SK-N-SH (cell line): ENCODE data around the gene ESRP2. TPM values are rescaled to one million over a fixed set of nuclear protein-coding genes. Genes with fewer than 3 reads are reported as not detected.
A peak's percentile ranks its signal among the peaks of the same experiment; 100 is the strongest.

Experiments
- CTCF ChIA-PET: fragments of 300-600, 350-600 bp; formaldehyde crosslinking; extraction: SDS; loops from one replicate; lab custom pipeline; 2021; lab: Yijun Ruan, JAX
- POLR2A ChIA-PET: fragments of 350-600 bp; sonication (Branson Sonifier 250); formaldehyde crosslinking; extraction: SDS; loops from one replicate; lab custom pipeline; 2020; ENCODE audit warnings: antibody characterized with exemption, inconsistent platforms; lab: Yijun Ruan, JAX
- DNase-seq: peaks from one replicate; pipeline ENCODE4 v3.0.0; 2012
- H2AFZ ChIP-seq: fragments of 200-600 bp; sonication (generic); 2 replicates; pipeline ENCODE4 v1.8.1; 2016; ENCODE audit warnings: antibody characterized with exemption, mild to moderate bottlenecking, low read depth
- H3F3A ChIP-seq: fragments of 200-600 bp; sonication (generic); replicated peaks from 2 replicates; pipeline ENCODE3; 2016; ENCODE audit warnings: antibody characterized with exemption, mild to moderate bottlenecking; ENCODE audit not compliant: insufficient read depth
- H3K27ac ChIP-seq, 2 experiments: fragments of 200-500 bp in 1 of 2; fragments of 200-600 bp in 1 of 2; sonication (Bioruptor generic) in 1 of 2; sonication (generic), shearing (Covaris generic) in 1 of 2; 2 replicates each; pipeline versions ENCODE4 v1.5.1 to v1.6.1; 2014 to 2016; ENCODE audit warnings: low read depth in 2 of 2, inconsistent platforms in 1 of 2, low read length in 1 of 2, mild to moderate bottlenecking in 1 of 2, mixed read lengths in 1 of 2
- H3K27me3 ChIP-seq: fragments of 200-600 bp; sonication (generic), shearing (Covaris generic); 2 replicates; pipeline ENCODE4 v1.6.1; 2016; ENCODE audit warnings: mixed run types; ENCODE audit not compliant: insufficient read depth
- H3K36me3 ChIP-seq, 2 experiments: fragments of 200-500 bp in 1 of 2; fragments of 200-600 bp in 1 of 2; sonication (Bioruptor generic) in 1 of 2; sonication (generic) in 1 of 2; replicated peaks in 1 of 2; 2 replicates each; pipeline versions ENCODE3 to v1.5.1; 2014 to 2016; ENCODE audit warnings: low read length in 1 of 2, mild to moderate bottlenecking in 1 of 2; ENCODE audit not compliant: insufficient read depth in 2 of 2, control insufficient read depth in 1 of 2
- H3K4me1 ChIP-seq, 2 experiments: fragments of 200-500 bp in 1 of 2; fragments of 200-600 bp in 1 of 2; sonication (Bioruptor generic) in 1 of 2; sonication (generic), shearing (Covaris generic) in 1 of 2; 2 replicates each; pipeline versions ENCODE4 v1.5.1 to v1.6.1; 2014 to 2016; ENCODE audit warnings: low read depth in 1 of 2, low read length in 1 of 2, mixed run types in 1 of 2; ENCODE audit not compliant: insufficient read depth in 2 of 2, control insufficient read depth in 1 of 2
- H3K4me2 ChIP-seq: fragments of 200-600 bp; sonication (generic), shearing (Covaris generic); 2 replicates; pipeline ENCODE4 v1.6.1; 2017; ENCODE audit warnings: mixed run types
- H3K4me3 ChIP-seq, 2 experiments: fragments of 200-500 bp in 1 of 2; fragments of 200-600 bp in 1 of 2; sonication (Bioruptor generic) in 1 of 2; sonication (generic), shearing (Covaris generic) in 1 of 2; 2 replicates each; pipeline versions ENCODE4 v1.5.1 to v1.8.1; 2014 to 2016; ENCODE audit warnings: low read depth in 2 of 2, inconsistent platforms in 1 of 2, low read length in 1 of 2, mild to moderate bottlenecking in 1 of 2, mixed read lengths in 1 of 2, moderate library complexity in 1 of 2
- H3K79me2 ChIP-seq: fragments of 200-600 bp; sonication (generic); 2 replicates; pipeline ENCODE4 v1.8.1; 2017; ENCODE audit warnings: mild to moderate bottlenecking; ENCODE audit not compliant: insufficient read depth
- H3K9ac ChIP-seq: fragments of 200-600 bp; sonication (generic); 2 replicates; pipeline ENCODE4 v1.6.1; 2017; ENCODE audit warnings: mixed run types
- H3K9me2 ChIP-seq: fragments of 200-600 bp; sonication (generic); 2 replicates; pipeline ENCODE4 v1.6.1; 2017; ENCODE audit warnings: mixed run types
- H3K9me3 ChIP-seq: fragments of 200-600 bp; sonication (generic); 2 replicates; pipeline ENCODE4 v1.6.1; 2017; ENCODE audit warnings: mixed run types, mild to moderate bottlenecking, moderate library complexity
- H4K20me1 ChIP-seq: fragments of 200-600 bp; sonication (generic); 2 replicates; pipeline ENCODE4 v1.6.1; 2017; ENCODE audit warnings: mild to moderate bottlenecking, mixed run types; ENCODE audit not compliant: insufficient read depth
- EZH2phosphoT487 ChIP-seq: fragments of 200-600 bp; sonication (generic); IDR thresholded peaks from 2 replicates; pipeline ENCODE4 v1.6.1; 2017; ENCODE audit warnings: low read depth, mixed run types, mild to moderate bottlenecking, antibody characterized with exemption, moderate library complexity, borderline replicate concordance
- FOSL2 ChIP-seq: IDR thresholded peaks from 2 replicates; pipeline ENCODE4 v1.4.0; 2012; ENCODE audit warnings: low read depth, mild to moderate bottlenecking, moderate library complexity, borderline replicate concordance
- FOXJ3 ChIP-seq: sonication (generic); formaldehyde crosslinking; IDR thresholded peaks from 2 replicates; pipeline ENCODE4 v1.5.1; 2020; ENCODE audit warnings: mild to moderate bottlenecking, missing genetic modification reagents
- FOXM1 ChIP-seq: IDR thresholded peaks from 2 replicates; pipeline ENCODE4 v1.4.0; 2012; ENCODE audit warnings: low read depth, mild to moderate bottlenecking
- GABPA ChIP-seq: IDR thresholded peaks from 2 replicates; pipeline ENCODE4 v1.4.0; 2012; ENCODE audit warnings: low read depth, mild to moderate bottlenecking
- GATA2 ChIP-seq: sonication (generic); formaldehyde crosslinking; IDR thresholded peaks from 2 replicates; pipeline ENCODE4 v1.5.0; 2020; ENCODE audit warnings: mild to moderate bottlenecking, missing genetic modification reagents
- JUND ChIP-seq: IDR thresholded peaks from 2 replicates; pipeline ENCODE4 v1.4.0; 2012
- MEF2A ChIP-seq: IDR thresholded peaks from 2 replicates; pipeline ENCODE4 v1.4.0; 2012; ENCODE audit warnings: low read depth, borderline replicate concordance
- MXI1 ChIP-seq: IDR thresholded peaks from 2 replicates; pipeline ENCODE4 v1.6.1; 2012; ENCODE audit warnings: mild to moderate bottlenecking, low read depth, low read length, improper control_type of control experiment
- NFIC ChIP-seq: IDR thresholded peaks from 2 replicates; pipeline ENCODE4 v1.4.0; 2012; ENCODE audit warnings: borderline replicate concordance
- NRF1 ChIP-seq: IDR thresholded peaks from 2 replicates; pipeline ENCODE4 v1.6.1; 2012; ENCODE audit warnings: low read depth, mild to moderate bottlenecking, low read length
- POLR2AphosphoS5 ChIP-seq: IDR thresholded peaks from 2 replicates; pipeline ENCODE4 v1.6.1; 2012; ENCODE audit warnings: low read depth, low read length
- RAD21 ChIP-seq: IDR thresholded peaks from 2 replicates; pipeline ENCODE4 v1.6.1; 2012; ENCODE audit warnings: mild to moderate bottlenecking, low read length
- RCOR1 ChIP-seq: fragments of 150-350 bp; IDR thresholded peaks from 2 replicates; pipeline ENCODE4 v1.6.1; 2017; ENCODE audit warnings: antibody characterized with exemption, low read length
- RFX5 ChIP-seq: IDR thresholded peaks from 2 replicates; pipeline ENCODE4 v1.6.1; 2012; ENCODE audit warnings: mild to moderate bottlenecking, improper control_type of control experiment, low read length
- SIN3A ChIP-seq: IDR thresholded peaks from 2 replicates; pipeline ENCODE4 v1.6.1; 2012; ENCODE audit warnings: low read depth, mild to moderate bottlenecking, low read length, moderate library complexity, borderline replicate concordance
- TCF12 ChIP-seq: IDR thresholded peaks from 2 replicates; pipeline ENCODE4 v1.4.0; 2012
- TEAD4 ChIP-seq: IDR thresholded peaks from 2 replicates; pipeline ENCODE4 v1.4.0; 2012; ENCODE audit warnings: mild to moderate bottlenecking, borderline replicate concordance; ENCODE audit not compliant: insufficient read depth
- YY1 ChIP-seq: IDR thresholded peaks from 2 replicates; pipeline ENCODE4 v1.4.0; 2012; ENCODE audit warnings: low read depth, mild to moderate bottlenecking
- WGBS: methylation state at CpG from one replicate; pipeline ENCODE4 v1.1.6; 2017; ENCODE audit warnings: low lambda C conversion rate; 5-methylcytosine and 5-hydroxymethylcytosine counted together
- polyA plus RNA-seq, 3 experiments: library from polyadenylated mRNA; depleted of rRNA; stranded (reverse); fragments of >200 nt; gene quantifications; 2 replicates each; pipeline ENCODE4 v1.2.3, GENCODE V29; 2012
- TF ChIP-seq, protein P1 (sequence below): IDR thresholded peaks from 2 replicates; pipeline ENCODE4; 2012
- TF ChIP-seq, protein P2 (sequence below): fragments of 150-350 bp; IDR thresholded peaks from 2 replicates; pipeline ENCODE4 v1.6.1; 2016; ENCODE audit warnings: mild to moderate bottlenecking, low read depth, low read length
- TF ChIP-seq, protein P3 (sequence below): fragments of 200-600 bp; sonication (generic); IDR thresholded peaks from 2 replicates; pipeline ENCODE4 v1.6.1; 2017; ENCODE audit warnings: antibody characterized with exemption, mild to moderate bottlenecking, moderate library complexity
- TF ChIP-seq, protein P4 (sequence below): IDR thresholded peaks from 2 replicates; pipeline ENCODE4 v1.4.0; 2012; ENCODE audit warnings: low read depth, borderline replicate concordance
- TF ChIP-seq, protein P5 (sequence below): IDR thresholded peaks from 2 replicates; pipeline ENCODE4 v1.4.0; 2012; ENCODE audit warnings: low read depth, borderline replicate concordance
- TF ChIP-seq, protein P6 (sequence below): IDR thresholded peaks from 2 replicates; pipeline ENCODE4 v1.4.0; 2012; ENCODE audit warnings: low read depth

ESRP2 gene
- polyA plus RNA-seq, 1 of the 3 experiments (the other 2 are of a cell fraction): 0.07 TPM

DNA sequence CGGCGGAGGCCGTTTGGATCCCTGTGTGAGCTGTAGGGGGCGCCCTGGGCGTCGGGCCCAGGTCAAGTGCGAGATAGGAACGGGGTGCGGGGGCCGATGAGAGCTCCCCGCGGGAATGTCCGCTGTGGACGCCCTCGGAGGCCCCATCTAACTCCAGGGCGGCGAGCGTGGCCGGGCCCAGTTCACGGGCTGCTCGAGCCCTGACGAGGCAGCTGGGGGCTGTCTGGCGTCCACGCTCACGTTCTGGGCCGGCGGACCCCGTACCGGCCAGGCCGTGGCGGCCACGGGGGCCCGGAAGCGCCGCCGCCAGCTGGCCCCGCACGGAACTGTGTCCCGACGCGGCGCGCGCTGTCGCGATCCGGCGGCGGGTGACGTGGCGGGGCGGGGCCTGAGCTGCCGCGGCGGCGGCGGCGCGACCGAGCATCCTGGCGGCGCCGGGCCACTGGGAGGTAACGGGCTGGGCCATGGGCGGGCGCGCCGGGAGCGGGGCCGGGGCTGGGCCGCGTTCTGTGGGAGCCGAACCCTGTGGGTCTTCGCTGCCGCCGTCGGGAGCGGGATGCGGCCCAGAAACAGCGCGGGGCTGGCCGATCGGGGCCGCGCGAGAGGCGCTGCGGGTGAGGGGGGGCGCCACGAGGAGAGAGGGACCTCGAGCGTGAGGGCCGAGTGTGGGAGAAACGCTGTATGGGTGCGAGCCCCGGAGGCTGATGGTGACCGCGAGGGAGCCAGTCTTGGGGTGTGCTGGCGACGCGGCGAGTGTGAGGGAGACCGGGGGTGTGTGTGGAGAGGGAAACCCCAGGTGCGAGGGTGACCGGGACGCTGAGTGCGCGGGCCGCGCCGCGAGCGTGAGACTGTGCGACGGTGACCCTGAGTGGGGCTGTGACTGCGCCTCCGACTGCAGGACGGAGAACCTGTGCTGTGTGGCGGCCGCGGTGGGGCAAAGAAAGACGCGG, 28.5 kb upstream of the ESRP2 start, which contains the start of gene SLC7A6:
SLC7A6 (plus strand) TSS at position 399 of the 950 bp plus-strand sequence. CDS start 10,201 bp downstream, outside the sequence.
- Histone ChIP-seq H3K36me3 (peaks cover 9 to 10% of the 10 kb centered on the region in 2 experiments), H3K4me1 (peaks cover 0 to 4% of the 10 kb centered on the region in 2 experiments; a peak in 2 of 4 replicates), H3K79me2 (peaks cover 49% of the 10 kb centered on the region), H3F3A (peaks cover 22% of the 10 kb centered on the region), H3K9ac (peak within 1 kb of the TSS; percentile 91), H3K9me3 (no peaks in the 10 kb centered on the region), H3K27me3 (no peaks in the 10 kb centered on the region), H3K9me2 (no peaks in the 10 kb centered on the region), H3K27ac (peak within 1 kb of the TSS; percentile 87 to 89), H2AFZ (peak within 1 kb of the TSS; percentile 77), H4K20me1 (peaks cover 2% of the 10 kb centered on the region; the same call in 1 of the 2 replicates), H3K4me3 (peak within 1 kb of the TSS; percentile 65 to 80), H3K4me2 (peak within 1 kb of the TSS; percentile 91)
- CTCF ChIA-PET: interaction anchor here (0.6 to 13.8 kb wide), 30 partner anchors 8 to 1400 kb away, joined by 3 to 355 read pairs (median 4); partner anchors contain the start of genes PLA2G15, PRMT7 and SLC7A6OS
- POLR2A ChIA-PET: interaction anchor here (0.5 to 3.1 kb wide), 11 partner anchors 8 to 270 kb away, joined by 3 to 16 read pairs (median 3); partner anchors contain the start of genes NFATC3, PLA2G15, PRMT7 and SLC7A6OS
- 2% methylated on average over 45 of the region's 123 CpGs for WGBS
- DNase-seq: peak; percentile 93
- TF ChIP-seq POLR2AphosphoS5 (peak; percentile 41; the same call in 1 of the 2 replicates), FOSL2 (no peak), RAD21 (no peak; the same call in 1 of the 2 replicates), RCOR1 (0 out of 2 replicates have a peak, but pooled peaks have one; percentile 13), YY1 (no peak), JUND (no peak), NFIC (no peak), MXI1 (no peak; the same call in 1 of the 2 replicates), GATA2 (CRISPR knock-in tag) (no peak), TEAD4 (no peak), EZH2phosphoT487 (no peak), MEF2A (no peak), GABPA (0 out of 2 replicates have a peak, but pooled peaks have one; percentile 36), FOXJ3 (CRISPR knock-in tag) (no peak), TCF12 (no peak), FOXM1 (no peak), NRF1 (no peak), SIN3A (peak; percentile 12; the same call in 1 of the 2 replicates), RFX5 (no peak)
- TF ChIP-seq, protein P1, sequence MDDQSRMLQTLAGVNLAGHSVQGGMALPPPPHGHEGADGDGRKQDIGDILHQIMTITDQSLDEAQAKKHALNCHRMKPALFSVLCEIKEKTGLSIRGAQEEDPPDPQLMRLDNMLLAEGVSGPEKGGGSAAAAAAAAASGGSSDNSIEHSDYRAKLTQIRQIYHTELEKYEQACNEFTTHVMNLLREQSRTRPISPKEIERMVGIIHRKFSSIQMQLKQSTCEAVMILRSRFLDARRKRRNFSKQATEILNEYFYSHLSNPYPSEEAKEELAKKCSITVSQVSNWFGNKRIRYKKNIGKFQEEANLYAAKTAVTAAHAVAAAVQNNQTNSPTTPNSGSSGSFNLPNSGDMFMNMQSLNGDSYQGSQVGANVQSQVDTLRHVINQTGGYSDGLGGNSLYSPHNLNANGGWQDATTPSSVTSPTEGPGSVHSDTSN: no peak
- TF ChIP-seq, protein P2, sequence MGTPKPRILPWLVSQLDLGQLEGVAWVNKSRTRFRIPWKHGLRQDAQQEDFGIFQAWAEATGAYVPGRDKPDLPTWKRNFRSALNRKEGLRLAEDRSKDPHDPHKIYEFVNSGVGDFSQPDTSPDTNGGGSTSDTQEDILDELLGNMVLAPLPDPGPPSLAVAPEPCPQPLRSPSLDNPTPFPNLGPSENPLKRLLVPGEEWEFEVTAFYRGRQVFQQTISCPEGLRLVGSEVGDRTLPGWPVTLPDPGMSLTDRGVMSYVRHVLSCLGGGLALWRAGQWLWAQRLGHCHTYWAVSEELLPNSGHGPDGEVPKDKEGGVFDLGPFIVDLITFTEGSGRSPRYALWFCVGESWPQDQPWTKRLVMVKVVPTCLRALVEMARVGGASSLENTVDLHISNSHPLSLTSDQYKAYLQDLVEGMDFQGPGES: no peak
- TF ChIP-seq, protein P3, sequence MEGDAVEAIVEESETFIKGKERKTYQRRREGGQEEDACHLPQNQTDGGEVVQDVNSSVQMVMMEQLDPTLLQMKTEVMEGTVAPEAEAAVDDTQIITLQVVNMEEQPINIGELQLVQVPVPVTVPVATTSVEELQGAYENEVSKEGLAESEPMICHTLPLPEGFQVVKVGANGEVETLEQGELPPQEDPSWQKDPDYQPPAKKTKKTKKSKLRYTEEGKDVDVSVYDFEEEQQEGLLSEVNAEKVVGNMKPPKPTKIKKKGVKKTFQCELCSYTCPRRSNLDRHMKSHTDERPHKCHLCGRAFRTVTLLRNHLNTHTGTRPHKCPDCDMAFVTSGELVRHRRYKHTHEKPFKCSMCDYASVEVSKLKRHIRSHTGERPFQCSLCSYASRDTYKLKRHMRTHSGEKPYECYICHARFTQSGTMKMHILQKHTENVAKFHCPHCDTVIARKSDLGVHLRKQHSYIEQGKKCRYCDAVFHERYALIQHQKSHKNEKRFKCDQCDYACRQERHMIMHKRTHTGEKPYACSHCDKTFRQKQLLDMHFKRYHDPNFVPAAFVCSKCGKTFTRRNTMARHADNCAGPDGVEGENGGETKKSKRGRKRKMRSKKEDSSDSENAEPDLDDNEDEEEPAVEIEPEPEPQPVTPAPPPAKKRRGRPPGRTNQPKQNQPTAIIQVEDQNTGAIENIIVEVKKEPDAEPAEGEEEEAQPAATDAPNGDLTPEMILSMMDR: peak; percentile 77
- TF ChIP-seq, protein P4, sequence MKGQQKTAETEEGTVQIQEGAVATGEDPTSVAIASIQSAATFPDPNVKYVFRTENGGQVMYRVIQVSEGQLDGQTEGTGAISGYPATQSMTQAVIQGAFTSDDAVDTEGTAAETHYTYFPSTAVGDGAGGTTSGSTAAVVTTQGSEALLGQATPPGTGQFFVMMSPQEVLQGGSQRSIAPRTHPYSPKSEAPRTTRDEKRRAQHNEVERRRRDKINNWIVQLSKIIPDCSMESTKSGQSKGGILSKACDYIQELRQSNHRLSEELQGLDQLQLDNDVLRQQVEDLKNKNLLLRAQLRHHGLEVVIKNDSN: no peak
- TF ChIP-seq, protein P5, sequence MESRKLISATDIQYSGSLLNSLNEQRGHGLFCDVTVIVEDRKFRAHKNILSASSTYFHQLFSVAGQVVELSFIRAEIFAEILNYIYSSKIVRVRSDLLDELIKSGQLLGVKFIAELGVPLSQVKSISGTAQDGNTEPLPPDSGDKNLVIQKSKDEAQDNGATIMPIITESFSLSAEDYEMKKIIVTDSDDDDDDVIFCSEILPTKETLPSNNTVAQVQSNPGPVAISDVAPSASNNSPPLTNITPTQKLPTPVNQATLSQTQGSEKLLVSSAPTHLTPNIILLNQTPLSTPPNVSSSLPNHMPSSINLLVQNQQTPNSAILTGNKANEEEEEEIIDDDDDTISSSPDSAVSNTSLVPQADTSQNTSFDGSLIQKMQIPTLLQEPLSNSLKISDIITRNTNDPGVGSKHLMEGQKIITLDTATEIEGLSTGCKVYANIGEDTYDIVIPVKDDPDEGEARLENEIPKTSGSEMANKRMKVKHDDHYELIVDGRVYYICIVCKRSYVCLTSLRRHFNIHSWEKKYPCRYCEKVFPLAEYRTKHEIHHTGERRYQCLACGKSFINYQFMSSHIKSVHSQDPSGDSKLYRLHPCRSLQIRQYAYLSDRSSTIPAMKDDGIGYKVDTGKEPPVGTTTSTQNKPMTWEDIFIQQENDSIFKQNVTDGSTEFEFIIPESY: 0 out of 2 replicates have a peak, but pooled peaks have one; percentile 48
- TF ChIP-seq, protein P6, sequence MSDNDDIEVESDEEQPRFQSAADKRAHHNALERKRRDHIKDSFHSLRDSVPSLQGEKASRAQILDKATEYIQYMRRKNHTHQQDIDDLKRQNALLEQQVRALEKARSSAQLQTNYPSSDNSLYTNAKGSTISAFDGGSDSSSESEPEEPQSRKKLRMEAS: peak; percentile 87
